Activated CD8-positive, alpha-beta memory T cell treated with anti-CD3 and anti-CD28 coated beads for 36 hours (primary cell): Measurements from ENCODE around the gene SPACDR. TPM values are rescaled to one million over a fixed set of nuclear protein-coding genes. Genes with fewer than 3 reads are reported as not detected.

ENCODE experiments used
- CTCF ChIA-PET: fragments of 350-600 bp; sonication (Branson Sonifier 250); formaldehyde crosslinking; loops from one replicate; lab custom pipeline; 2021; ENCODE audit warnings: antibody characterized with exemption; lab: Charles Lee
- POLR2A ChIA-PET: fragments of 350-600 bp; sonication (Branson Sonifier 250); formaldehyde crosslinking; loops from one replicate; lab custom pipeline; 2021; ENCODE audit warnings: antibody characterized with exemption; lab: Charles Lee
- total RNA-seq, 2 experiments: library from RNA; stranded (reverse); gene quantifications; one replicate each; pipeline ENCODE4 v1.2.3, GENCODE V29; 2021

The SPACDR gene
- total RNA-seq, 2 experiments from 2014 or later, result 1.4 to 1.6 TPM

- CTCF ChIA-PET, result no interaction called here
Observed at GRCh38 chr7:100432621-100433275, 31.3 kb downstream of the SPACDR start.

GRCh38 chr7:100432053-100432452 lies 32.0 kb downstream of the SPACDR start:
- ChIA-PET POLR2A (no interaction called here), CTCF (no interaction called here)

More at GRCh38 chr7:100432621-100433275, 31.3 kb downstream of the SPACDR start:
- POLR2A ChIA-PET, result no interaction called here

GRCh38 chr7:100431286-100431735 lies 32.7 kb downstream of the SPACDR start:
- POLR2A ChIA-PET, result no interaction called here
- CTCF ChIA-PET, result no interaction called here

- ChIA-PET CTCF (interaction anchor here (0.8 to 1.1 kb wide), 2 partner anchors 15 to 20 kb away, joined by 4 to 9 read pairs; no protein-coding TSS in a partner anchor), POLR2A (interaction anchor here (0.6 to 0.9 kb wide), 4 partner anchors 18 to 252 kb away, joined by 3 to 4 read pairs (median 3); no protein-coding TSS in a partner anchor)
Observed at GRCh38 chr7:100430493-100431285, 33.4 kb downstream of the SPACDR start.

- ChIA-PET POLR2A (interaction anchor here (0.6 to 2.5 kb wide), 17 partner anchors 14 to 303 kb away, joined by 3 to 8 read pairs (median 3); partner anchors contain the start of genes FBXO24, GPC2, LAMTOR4 and MBLAC1), CTCF (interaction anchor here (0.8 to 2.5 kb wide), 5 partner anchors 16 to 276 kb away, joined by 3 to 9 read pairs (median 4); partner anchors contain the start of gene FBXO24)
Observed at GRCh38 chr7:100429637-100430492, 34.2 kb downstream of the SPACDR start, which contains the start of gene MEPCE. MEPCE (plus strand) TSS chr7:100429831; CDS start chr7:100430019, 188 bp downstream.

- POLR2A ChIA-PET, result interaction anchor here (0.6 to 2.5 kb wide), 17 partner anchors 15 to 309 kb away, joined by 3 to 8 read pairs (median 3); partner anchors contain the start of genes FBXO24, GPC2, LAMTOR4 and MBLAC1
Observed at GRCh38 chr7:100428967-100429636, 35.0 kb downstream of the SPACDR start.

GRCh38 chr7:100428199-100428966 lies 35.7 kb downstream of the SPACDR start, which contains the start of gene ZCWPW1:
ZCWPW1 (minus strand) TSS chr7:100428703; CDS start chr7:100420649, 8,054 bp downstream.
- POLR2A ChIA-PET, result interaction anchor here (0.5 to 2.5 kb wide), 11 partner anchors 27 to 308 kb away, joined by 3 to 8 read pairs (median 3); partner anchors contain the start of genes FBXO24, GPC2, POP7 and STAG3

More at GRCh38 chr7:100428967-100429636, 35.0 kb downstream of the SPACDR start:
- CTCF ChIA-PET, result interaction anchor here (1.1 to 2.5 kb wide), 4 partner anchors 21 to 276 kb away, joined by 3 to 9 read pairs (median 3); partner anchors contain the start of gene FBXO24

GRCh38 chr7:100427762-100428198 lies 36.3 kb downstream of the SPACDR start:
- ChIA-PET POLR2A (interaction anchor here (0.5 to 2.5 kb wide), 3 partner anchors 27 to 159 kb away, joined by 3 to 6 read pairs (median 4); partner anchors contain the start of gene FBXO24), CTCF (interaction anchor here (0.6 to 2.5 kb wide), 2 partner anchors 20 to 41 kb away, joined by 4 to 9 read pairs; no protein-coding TSS in a partner anchor)

More at GRCh38 chr7:100428199-100428966, 35.7 kb downstream of the SPACDR start, which contains the start of gene ZCWPW1:
- CTCF ChIA-PET, result interaction anchor here (0.6 to 2.5 kb wide), 4 partner anchors 21 to 737 kb away, joined by 3 to 9 read pairs (median 4); no protein-coding TSS in a partner anchor

GRCh38 chr7:100426516-100426915 lies 37.5 kb downstream of the SPACDR start:
- ChIA-PET CTCF (no interaction called here), POLR2A (interaction anchor here (0.7 kb wide), 1 partner anchor 18 kb away, joined by 7 read pairs; no protein-coding TSS in a partner anchor)

GRCh38 chr7:100425347-100425746 lies 38.7 kb downstream of the SPACDR start:
- ChIA-PET CTCF (no interaction called here), POLR2A (no interaction called here)

- POLR2A ChIA-PET, result no interaction called here
- CTCF ChIA-PET, result interaction anchor here (1.6 kb wide), 1 partner anchor 15 kb away, joined by 7 read pairs; no protein-coding TSS in a partner anchor
Observed at GRCh38 chr7:100423315-100423714, 40.7 kb downstream of the SPACDR start.

- ChIA-PET POLR2A (interaction anchor here (0.6 kb wide), 1 partner anchor 144 kb away, joined by 3 read pairs; no protein-coding TSS in a partner anchor), CTCF (no interaction called here)
Observed at GRCh38 chr7:100419660-100420226, 44.3 kb downstream of the SPACDR start.

- ChIA-PET CTCF (interaction anchor here (1.6 kb wide), 1 partner anchor 12 kb away, joined by 4 read pairs; no protein-coding TSS in a partner anchor), POLR2A (no interaction called here)
Observed at GRCh38 chr7:100418930-100419659, 45.0 kb downstream of the SPACDR start.

GRCh38 chr7:100415448-100415847 lies 48.6 kb downstream of the SPACDR start:
- CTCF ChIA-PET, result interaction anchor here (1.6 kb wide), 1 partner anchor 8 kb away, joined by 8 read pairs; no protein-coding TSS in a partner anchor
- POLR2A ChIA-PET, result interaction anchor here (0.7 kb wide), 1 partner anchor 451 kb away, joined by 8 read pairs; no protein-coding TSS in a partner anchor

- POLR2A ChIA-PET, result no interaction called here
- CTCF ChIA-PET, result no interaction called here
Observed at GRCh38 chr7:100413889-100414288, 50.2 kb downstream of the SPACDR start.
